ENCODE data around the gene CYP4A11. TPM values are rescaled to one million over a fixed set of nuclear protein-coding genes. Genes with fewer than 3 reads are reported as not detected.

The CYP4A11 gene
- total and polyA plus RNA-seq, 11 donors: 0.06 to 0.18 TPM; not detected in 9

Other genes starting within 250 kb of the CYP4A11 start
- 10 to 100 TPM; 46.6 to 91.9 (median 64.0) TPM for gene EFCAB14, start 222.4 kb downstream of the CYP4A11 start, total RNA-seq
- gene EFCAB14, start 222.4 kb downstream of the CYP4A11 start, polyA plus RNA-seq: 10 to 100 TPM; 10.7 to 39.4 TPM
- gene CYP4B1, start 142.4 kb downstream of the CYP4A11 start, total RNA-seq: 100 to 1,000 TPM in 1 of 9 donors, 10 to 100 TPM in 3, 1 to 10 TPM in 4, not detected in 1; 1.5 to 103 (median 10.0) TPM
- gene CYP4B1, start 142.4 kb downstream of the CYP4A11 start, polyA plus RNA-seq: 10 to 100 TPM in 1 of 2 donors, 1 to 10 TPM in 1; 7.6 to 24.9 TPM
- gene CYP4X1, start 82.2 kb upstream of the CYP4A11 start, total RNA-seq: 1 to 10 TPM in 5 of 9 donors, under 1 TPM in 4; 0.81 to 4.2 (median 1.6) TPM
- gene CYP4X1, start 82.2 kb upstream of the CYP4A11 start, polyA plus RNA-seq: 1 to 10 TPM; 1.3 to 2.2 TPM
- gene CYP4Z1, start 125.8 kb upstream of the CYP4A11 start, total RNA-seq: under 1 TPM in 7 of 9 donors, not detected in 2; 0.14 to 0.79 (median 0.31) TPM
- gene CYP4Z1, start 125.8 kb upstream of the CYP4A11 start, polyA plus RNA-seq: under 1 TPM; 0.04 to 0.61 TPM
- gene CYP4A22, start 196.0 kb upstream of the CYP4A11 start, total RNA-seq: under 1 TPM in 1 of 9 donors, not detected in 8; 0.75 TPM
- gene CYP4A22, start 196.0 kb upstream of the CYP4A11 start, polyA plus RNA-seq: under 1 TPM in 1 of 2 donors, not detected in 1; 0.08 TPM
- 1 to 10 TPM in 1 of 9 donors, under 1 TPM in 1, not detected in 7; 0.56 to 7.1 TPM for gene PDZK1IP1, start 248.6 kb upstream of the CYP4A11 start, total RNA-seq
- not detected for gene PDZK1IP1, start 248.6 kb upstream of the CYP4A11 start, polyA plus RNA-seq